HEK293 (cell line): ENCODE data around the gene SLC30A7.

Experiments
- CTCF ChIA-PET: fragments of 350-600 bp; formaldehyde crosslinking; extraction: SDS; loops from one replicate; lab custom pipeline; 2021; ENCODE audit warnings: antibody characterized with exemption; lab: Yijun Ruan, JAX
- POLR2A ChIA-PET: fragments of 300-600 bp; formaldehyde crosslinking; extraction: SDS; loops from one replicate; lab custom pipeline; 2020; ENCODE audit warnings: antibody characterized with exemption, inconsistent platforms; lab: Yijun Ruan, JAX
- H3K27ac ChIP-seq: fragments of 200-500 bp; sonication (Bioruptor generic); 2 replicates; pipeline ENCODE4 v1.5.1; 2014; ENCODE audit warnings: low read depth, low read length, control low read depth, inconsistent platforms; ENCODE audit errors: extremely low read depth
- H3K36me3 ChIP-seq, 2 experiments: fragments of 200-500 bp in 1 of 2; sonication (Bioruptor generic) in 1 of 2; 1 replicate in 1 of 2; 2 replicates in 1 of 2; pipeline ENCODE4 v1.5.1; 2014 to 2017; ENCODE audit warnings: inconsistent platforms in 2 of 2, low read length in 2 of 2; ENCODE audit not compliant: control insufficient read depth in 2 of 2, insufficient read depth in 1 of 2
- H3K4me1 ChIP-seq: fragments of 200-500 bp; sonication (Bioruptor generic); 2 replicates; pipeline ENCODE4 v1.5.1; 2014; ENCODE audit warnings: mild to moderate bottlenecking, low read length, inconsistent platforms; ENCODE audit not compliant: control insufficient read depth, insufficient read depth
- H3K4me3 ChIP-seq: 2 replicates; pipeline ENCODE4 v1.5.1; 2011; ENCODE audit warnings: low read depth, mild to moderate bottlenecking, control low read depth, low read length, moderate library complexity
- H3K9me3 ChIP-seq: fragments of 200-500 bp; sonication (Bioruptor generic); 2 replicates; pipeline ENCODE4 v1.5.1; 2014; ENCODE audit warnings: low read depth, low read length, inconsistent platforms; ENCODE audit not compliant: control insufficient read depth, insufficient read depth
- CTCF ChIP-seq: fragments of 450-650 bp; formaldehyde crosslinking; IDR thresholded peaks from 2 replicates; pipeline ENCODE4 v1.5.1; 2016; ENCODE audit warnings: missing biosample characterization, missing genetic modification characterization
- HOXC10 ChIP-seq: sonication (generic); formaldehyde crosslinking; IDR thresholded peaks from 2 replicates; pipeline ENCODE4 v1.8.1; 2023; ENCODE audit warnings: mild to moderate bottlenecking, missing genetic modification reagents
- SALL2 ChIP-seq: fragments of 450-650 bp; formaldehyde crosslinking; IDR thresholded peaks from 2 replicates; pipeline ENCODE4 v1.5.0; 2017; ENCODE audit warnings: missing biosample characterization, mild to moderate bottlenecking, missing genetic modification characterization, borderline replicate concordance
- SP3 ChIP-seq: fragments of 450-650 bp; formaldehyde crosslinking; IDR thresholded peaks from 2 replicates; pipeline ENCODE4 v1.5.1; 2016; ENCODE audit warnings: missing biosample characterization, missing genetic modification characterization
- WT1 ChIP-seq: fragments of 450-650 bp; formaldehyde crosslinking; IDR thresholded peaks from 2 replicates; pipeline ENCODE4 v1.5.1; 2016; ENCODE audit warnings: missing biosample characterization, missing genetic modification characterization
- ZBTB8A ChIP-seq: fragments of 450-650 bp; formaldehyde crosslinking; IDR thresholded peaks from 2 replicates; pipeline ENCODE4 v1.5.1; 2016; ENCODE audit warnings: missing biosample characterization, missing genetic modification characterization
- ZFP37 ChIP-seq: fragments of 450-650 bp; formaldehyde crosslinking; IDR thresholded peaks from 2 replicates; pipeline ENCODE4 v1.5.1; 2016; ENCODE audit warnings: missing biosample characterization, missing genetic modification characterization
- ZNF121 ChIP-seq: fragments of 450-650 bp; formaldehyde crosslinking; IDR thresholded peaks from 2 replicates; pipeline ENCODE4 v1.5.1; 2016; ENCODE audit warnings: missing biosample characterization, missing genetic modification characterization
- ZNF248 ChIP-seq: fragments of 450-650 bp; formaldehyde crosslinking; IDR thresholded peaks from 2 replicates; pipeline ENCODE4 v1.5.1; 2017; ENCODE audit warnings: missing biosample characterization, missing genetic modification characterization
- ZNF274 ChIP-seq, 2 experiments: fragments of 200-500 bp in 1 of 2; fragments of 450-650 bp in 1 of 2; sonication (Bioruptor generic) in 1 of 2; formaldehyde crosslinking in 1 of 2; IDR thresholded peaks; 2 replicates each; pipeline versions ENCODE4 v1.5.1 to v1.6.1; 2014 to 2016; ENCODE audit warnings: borderline replicate concordance in 1 of 2, inconsistent platforms in 1 of 2, low read length in 1 of 2, missing biosample characterization in 1 of 2, missing genetic modification characterization in 1 of 2
- ZNF391 ChIP-seq: fragments of 450-650 bp; formaldehyde crosslinking; IDR thresholded peaks from 2 replicates; pipeline ENCODE4 v1.5.1; 2016; ENCODE audit warnings: low read depth, missing biosample characterization, missing genetic modification characterization, borderline replicate concordance
- ZNF530 ChIP-seq: fragments of 450-650 bp; formaldehyde crosslinking; IDR thresholded peaks from 2 replicates; pipeline ENCODE4 v1.5.1; 2016; ENCODE audit warnings: low read depth, missing biosample characterization, missing genetic modification characterization
- ZNF571 ChIP-seq: fragments of 450-650 bp; formaldehyde crosslinking; IDR thresholded peaks from 2 replicates; pipeline ENCODE4 v1.5.0; 2017; ENCODE audit warnings: missing biosample characterization, missing genetic modification characterization
- ZNF600 ChIP-seq: fragments of 450-650 bp; formaldehyde crosslinking; IDR thresholded peaks from 2 replicates; pipeline ENCODE4 v1.5.1; 2016; ENCODE audit warnings: missing biosample characterization, missing genetic modification characterization
- ZNF76 ChIP-seq: fragments of 450-650 bp; formaldehyde crosslinking; IDR thresholded peaks from 2 replicates; pipeline ENCODE4; 2016; ENCODE audit warnings: low read depth, missing biosample characterization, missing genetic modification characterization, borderline replicate concordance
- ZNF792 ChIP-seq: fragments of 450-650 bp; formaldehyde crosslinking; IDR thresholded peaks from 2 replicates; pipeline ENCODE4 v1.5.1; 2016; ENCODE audit warnings: missing biosample characterization, missing genetic modification characterization
- ZSCAN16 ChIP-seq: fragments of 450-650 bp; formaldehyde crosslinking; IDR thresholded peaks from 2 replicates; pipeline ENCODE4 v1.5.1; 2016; ENCODE audit warnings: missing biosample characterization, missing genetic modification characterization
- TF ChIP-seq, protein P1 (sequence below): fragments of 450-650 bp; formaldehyde crosslinking; IDR thresholded peaks from 2 replicates; pipeline ENCODE4 v1.5.1; 2017; ENCODE audit warnings: missing biosample characterization, missing genetic modification characterization

Gene SLC30A7

DNA sequence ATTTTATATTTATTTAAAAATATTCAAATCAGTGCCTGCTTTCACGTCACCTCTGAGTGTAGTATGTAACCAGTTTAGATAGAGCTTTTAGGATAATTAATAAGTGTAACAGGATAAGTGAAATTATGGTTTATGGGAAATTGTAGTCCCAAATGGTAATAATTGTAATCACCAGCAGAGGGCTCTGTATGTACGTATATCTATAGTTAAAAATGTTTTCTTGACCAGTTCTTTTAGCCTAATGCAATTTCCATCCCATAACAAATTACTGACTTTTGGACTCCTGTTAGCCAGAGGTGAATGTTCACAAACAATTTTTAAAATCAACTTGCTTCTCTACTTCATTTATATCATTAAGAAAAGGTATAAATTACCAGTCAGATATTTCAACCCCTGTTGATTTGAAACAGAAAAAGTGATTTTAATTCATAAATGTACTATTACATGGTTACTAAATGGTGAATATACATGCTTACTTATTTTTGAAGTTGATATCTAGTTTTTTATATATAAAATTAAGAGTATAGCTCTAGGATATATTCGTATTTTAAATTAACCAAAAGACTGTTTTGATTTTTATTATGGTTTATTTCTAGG is 25.3 kb downstream of the SLC30A7 start (continued):
- TF ChIP-seq CTCF (tag by site-specific recombination) (0 out of 2 replicates have a peak, but pooled peaks have one; percentile 8), ZNF248 (tag by site-specific recombination) (no peak)

DNA sequence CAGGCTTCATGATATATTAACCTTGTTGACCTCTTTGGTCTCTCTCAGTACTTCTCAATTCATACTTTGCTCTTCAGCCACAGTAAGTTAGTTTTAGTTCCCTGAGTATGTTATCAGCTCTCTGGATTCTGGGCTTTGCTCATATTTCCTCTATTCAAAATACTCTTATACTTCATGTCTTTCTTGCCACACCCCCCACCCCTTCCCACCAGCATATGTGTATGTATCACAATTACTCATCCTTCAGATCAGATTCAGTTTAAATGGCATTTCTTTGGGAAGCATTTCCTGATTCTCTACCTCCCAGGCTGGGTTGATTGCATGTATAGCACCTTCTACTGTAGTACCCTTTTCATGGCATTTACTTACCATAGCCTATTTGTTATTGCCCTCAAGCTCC is 28.3 kb downstream of the SLC30A7 start:
- no peaks in the 10 kb centered on the region for H3K9me3 ChIP-seq
- POLR2A ChIA-PET: no interaction called here
- H3K4me1 ChIP-seq: no peaks in the 10 kb centered on the region
- TF ChIP-seq ZNF274 (IDR thresholded peaks at IDR 0.05; ENCODE audit: low read length) (no peak), ZNF274 (tag by site-specific recombination; IDR thresholded peaks at IDR 0.05; ENCODE audit: borderline replicate concordance) (no peak), ZFP37 (tag by site-specific recombination) (no peak), ZSCAN16 (no peak), WT1 (tag by site-specific recombination) (no peak), ZNF792 (tag by site-specific recombination) (no peak), SP3 (tag by site-specific recombination) (no peak), ZNF76 (tag by site-specific recombination) (no peak), ZNF530 (tag by site-specific recombination) (no peak), ZNF600 (tag by site-specific recombination) (no peak), ZNF391 (no peak), ZBTB8A (tag by site-specific recombination) (no peak), ZNF121 (tag by site-specific recombination) (no peak), HOXC10 (CRISPR knock-in tag) (no peak)
- TF ChIP-seq, protein P1, sequence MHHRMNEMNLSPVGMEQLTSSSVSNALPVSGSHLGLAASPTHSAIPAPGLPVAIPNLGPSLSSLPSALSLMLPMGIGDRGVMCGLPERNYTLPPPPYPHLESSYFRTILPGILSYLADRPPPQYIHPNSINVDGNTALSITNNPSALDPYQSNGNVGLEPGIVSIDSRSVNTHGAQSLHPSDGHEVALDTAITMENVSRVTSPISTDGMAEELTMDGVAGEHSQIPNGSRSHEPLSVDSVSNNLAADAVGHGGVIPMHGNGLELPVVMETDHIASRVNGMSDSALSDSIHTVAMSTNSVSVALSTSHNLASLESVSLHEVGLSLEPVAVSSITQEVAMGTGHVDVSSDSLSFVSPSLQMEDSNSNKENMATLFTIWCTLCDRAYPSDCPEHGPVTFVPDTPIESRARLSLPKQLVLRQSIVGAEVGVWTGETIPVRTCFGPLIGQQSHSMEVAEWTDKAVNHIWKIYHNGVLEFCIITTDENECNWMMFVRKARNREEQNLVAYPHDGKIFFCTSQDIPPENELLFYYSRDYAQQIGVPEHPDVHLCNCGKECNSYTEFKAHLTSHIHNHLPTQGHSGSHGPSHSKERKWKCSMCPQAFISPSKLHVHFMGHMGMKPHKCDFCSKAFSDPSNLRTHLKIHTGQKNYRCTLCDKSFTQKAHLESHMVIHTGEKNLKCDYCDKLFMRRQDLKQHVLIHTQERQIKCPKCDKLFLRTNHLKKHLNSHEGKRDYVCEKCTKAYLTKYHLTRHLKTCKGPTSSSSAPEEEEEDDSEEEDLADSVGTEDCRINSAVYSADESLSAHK: no peak
- TF ChIP-seq, all 188 proteins: peak for 0
- CTCF ChIA-PET: interaction anchor here (0.7 to 2.7 kb wide), 4 partner anchors 9 to 364 kb away, joined by 3 to 13 read pairs (median 6); no protein-coding TSS in a partner anchor
- Histone ChIP-seq H3K36me3 (peaks cover 12 to 43% of the 10 kb centered on the region in 2 experiments), H3K4me3 (no peak overlapping the region), H3K27ac (no peak overlapping the region)

DNA sequence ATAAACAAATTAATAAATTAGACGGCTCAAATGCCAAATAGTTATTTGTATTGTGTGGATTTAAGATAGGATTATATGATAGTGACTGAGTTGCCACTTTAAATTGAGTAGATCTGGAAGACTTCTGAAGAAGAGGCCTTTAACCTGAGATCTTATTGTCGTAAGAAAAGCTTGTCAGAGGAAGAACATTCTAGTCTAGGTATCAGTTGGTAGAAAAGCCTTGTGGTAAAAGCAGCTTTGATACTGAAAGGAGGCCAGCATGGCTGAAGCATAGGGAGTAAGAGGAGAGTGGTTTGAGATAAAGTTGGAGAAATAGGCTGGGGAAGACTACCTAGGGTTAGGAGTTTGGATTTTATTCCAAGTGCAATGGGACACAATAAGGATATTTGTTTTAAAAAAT is 29.1 kb downstream of the SLC30A7 start:
- Histone ChIP-seq H3K27ac (no peak overlapping the region), H3K9me3 (no peaks in the 10 kb centered on the region), H3K4me1 (no peaks in the 10 kb centered on the region), H3K36me3 (peaks cover 12 to 43% of the 10 kb centered on the region in 2 experiments), H3K4me3 (no peak overlapping the region)
- CTCF ChIA-PET: interaction anchor here (0.7 to 2.7 kb wide), 2 partner anchors 322 to 363 kb away, joined by 3 to 13 read pairs; no protein-coding TSS in a partner anchor
- POLR2A ChIA-PET: no interaction called here
- TF ChIP-seq SALL2 (tag by site-specific recombination) (no peak), ZNF571 (tag by site-specific recombination) (no peak)
